Measurements from ENCODE around the gene SLAMF6.

Gene SLAMF6

GRCh38 chr1:160522622-160523345, at the start of gene SLAMF6:
TSS of gene SLAMF6 (minus strand) at chr1:160523255. CDS start at chr1:160523192, 63 bp downstream.
- Histone ChIP-seq H3K4me2 (ENCODE audit: low read depth, low read length, poor library complexity, severe bottlenecking) (peak within 1 kb of the TSS; percentile 88), H3K9ac (ENCODE audit: low read length) (peak within 1 kb of the TSS; percentile 57), H3K36me3 (ENCODE audit: low read length) (peaks cover 7% of the 10 kb centered on the region; the same call in 1 of the 2 replicates), H3K27ac (ENCODE audit: low read depth, low read length) (peak within 1 kb of the TSS; percentile 88), H2AFZ (ENCODE audit: low read depth, low read length, severe bottlenecking) (peak within 1 kb of the TSS; percentile 14), H3K27me3 (ENCODE audit: low read length) (no peaks in the 10 kb centered on the region), H3F3A (ENCODE audit: insufficient read depth) (peaks cover 46% of the 10 kb centered on the region), H4K20me1 (ENCODE audit: low read depth, low read length) (no peaks in the 10 kb centered on the region), H3K9me2 (replicated peaks; ENCODE audit: insufficient read depth, low read length) (no peaks in the 10 kb centered on the region), H3K9me3 (ENCODE audit: insufficient read depth, low read length) (no peaks in the 10 kb centered on the region), H3K4me3 (ENCODE audit: insufficient read depth, low read length, poor library complexity, severe bottlenecking) (peak within 1 kb of the TSS; percentile 50), H3K79me2 (ENCODE audit: insufficient read depth, low read length) (peaks cover 25% of the 10 kb centered on the region)
- TF ChIP-seq EZH2phosphoT487 (conservative IDR thresholded peaks at IDR 0.05; ENCODE audit: low read length) (no peak), CTCF (IDR thresholded peaks at IDR 0.05; ENCODE audit: insufficient read depth, low read length, poor library complexity, severe bottlenecking) (no peak)

GRCh38 chr1:160570840-160571239, 47.8 kb upstream of the SLAMF6 start:
- Histone ChIP-seq H3K4me3 (ENCODE audit: insufficient read depth, low read length, poor library complexity, severe bottlenecking) (no peak overlapping the region), H3F3A (ENCODE audit: insufficient read depth) (no peaks in the 10 kb centered on the region), H3K27ac (ENCODE audit: low read depth, low read length) (no peak overlapping the region), H3K4me2 (ENCODE audit: low read depth, low read length, poor library complexity, severe bottlenecking) (no peak overlapping the region), H3K9me3 (ENCODE audit: insufficient read depth, low read length) (no peaks in the 10 kb centered on the region), H3K9me2 (replicated peaks; ENCODE audit: insufficient read depth, low read length) (no peaks in the 10 kb centered on the region), H3K9ac (ENCODE audit: low read length) (no peak overlapping the region), H2AFZ (ENCODE audit: low read depth, low read length, severe bottlenecking) (no peak overlapping the region), H3K36me3 (ENCODE audit: low read length) (no peaks in the 10 kb centered on the region), H3K79me2 (ENCODE audit: insufficient read depth, low read length) (no peaks in the 10 kb centered on the region), H4K20me1 (ENCODE audit: low read depth, low read length) (no peaks in the 10 kb centered on the region), H3K27me3 (ENCODE audit: low read length) (no peaks in the 10 kb centered on the region)
- no peak for TF ChIP-seq EZH2phosphoT487 (conservative IDR thresholded peaks at IDR 0.05; ENCODE audit: low read length)
- no peak for TF ChIP-seq CTCF (IDR thresholded peaks at IDR 0.05; ENCODE audit: insufficient read depth, low read length, poor library complexity, severe bottlenecking)

GRCh38 chr1:160569806-160570205, 46.8 kb upstream of the SLAMF6 start:
- H3K9me3 ChIP-seq (ENCODE audit: insufficient read depth, low read length), result no peaks in the 10 kb centered on the region
- no peaks in the 10 kb centered on the region for H3K36me3 ChIP-seq (ENCODE audit: low read length)
- H3K9ac ChIP-seq (ENCODE audit: low read length), result no peak overlapping the region
- no peaks in the 10 kb centered on the region for H4K20me1 ChIP-seq (ENCODE audit: low read depth, low read length)
- H3K4me3 ChIP-seq (ENCODE audit: insufficient read depth, low read length, poor library complexity, severe bottlenecking), result no peak overlapping the region
- no peak overlapping the region for H3K27ac ChIP-seq (ENCODE audit: low read depth, low read length)
- no peak overlapping the region for H2AFZ ChIP-seq (ENCODE audit: low read depth, low read length, severe bottlenecking)
- no peaks in the 10 kb centered on the region for H3K27me3 ChIP-seq (ENCODE audit: low read length)
- no peak overlapping the region for H3K4me2 ChIP-seq (ENCODE audit: low read depth, low read length, poor library complexity, severe bottlenecking)
- no peaks in the 10 kb centered on the region for H3K9me2 ChIP-seq (replicated peaks; ENCODE audit: insufficient read depth, low read length)
- H3F3A ChIP-seq (ENCODE audit: insufficient read depth), result no peaks in the 10 kb centered on the region
- no peaks in the 10 kb centered on the region for H3K79me2 ChIP-seq (ENCODE audit: insufficient read depth, low read length)
- TF ChIP-seq EZH2phosphoT487 (conservative IDR thresholded peaks at IDR 0.05; ENCODE audit: low read length), result no peak
- TF ChIP-seq CTCF (IDR thresholded peaks at IDR 0.05; ENCODE audit: insufficient read depth, low read length, poor library complexity, severe bottlenecking), result no peak
